Mesenchymal stem cell (in vitro differentiated cells and primary cell): ENCODE results near the gene RCOR1.

Source experiments
- DNase-seq: peaks from one replicate; pipeline ENCODE4 v3.0.0-alpha.2; 2013
- H2AFZ ChIP-seq: one replicate; pipeline ENCODE4 v1.6.1; 2013; ENCODE audit warnings: low read depth, mild to moderate bottlenecking, control low read depth, inconsistent platforms, low read length, moderate library complexity
- H2AK5ac ChIP-seq: 2 replicates; pipeline ENCODE4 v1.6.1; 2013; ENCODE audit warnings: low read length, moderate library complexity, mild to moderate bottlenecking, inconsistent platforms; ENCODE audit not compliant: severe bottlenecking
- H2BK120ac ChIP-seq: one replicate; pipeline ENCODE4 v1.6.1; 2013; ENCODE audit warnings: low read depth, mild to moderate bottlenecking, inconsistent platforms, low read length, moderate library complexity
- H2BK12ac ChIP-seq, 2 experiments: one replicate each; pipeline ENCODE4 v1.6.1; 2013; ENCODE audit warnings: inconsistent platforms in 2 of 2, low read length in 2 of 2, mild to moderate bottlenecking in 2 of 2, moderate library complexity in 2 of 2, control low read depth in 1 of 2
- H2BK15ac ChIP-seq: one replicate; pipeline ENCODE4 v1.6.1; 2013; ENCODE audit warnings: mild to moderate bottlenecking, low read depth, inconsistent platforms; ENCODE audit not compliant: poor library complexity, severe bottlenecking
- H2BK5ac ChIP-seq: 2 replicates; pipeline ENCODE4 v1.6.1; 2013; ENCODE audit warnings: low read depth, mild to moderate bottlenecking, low read length, control low read depth, inconsistent platforms; ENCODE audit not compliant: poor library complexity, severe bottlenecking
- H3K14ac ChIP-seq, 2 experiments: one replicate each; pipeline ENCODE4 v1.6.1; 2013; ENCODE audit warnings: inconsistent platforms in 2 of 2, low read length in 2 of 2, control low read depth in 1 of 2, mild to moderate bottlenecking in 1 of 2, moderate library complexity in 1 of 2
- H3K18ac ChIP-seq, 2 experiments: one replicate each; pipeline ENCODE4 v1.6.1; 2013; ENCODE audit warnings: inconsistent platforms in 2 of 2, low read length in 2 of 2, control low read depth in 1 of 2, low read depth in 1 of 2, mild to moderate bottlenecking in 1 of 2
- H3K23ac ChIP-seq, 2 experiments: one replicate each; pipeline ENCODE4 v1.6.1; 2013; ENCODE audit warnings: inconsistent platforms in 2 of 2, low read length in 2 of 2, mild to moderate bottlenecking in 2 of 2, moderate library complexity in 2 of 2, control low read depth in 1 of 2
- H3K27ac ChIP-seq: 2 replicates; pipeline ENCODE4 v1.5.1; 2013; ENCODE audit warnings: mild to moderate bottlenecking, moderate library complexity, low read length, control low read depth, inconsistent platforms; ENCODE audit not compliant: poor library complexity, severe bottlenecking
- H3K27me3 ChIP-seq, 2 experiments: 2 replicates each; pipeline versions ENCODE4 v1.6.1 to v1.7.0; 2013; ENCODE audit warnings: low read length in 2 of 2, mild to moderate bottlenecking in 2 of 2, moderate library complexity in 2 of 2, control low read depth in 1 of 2, inconsistent platforms in 1 of 2; ENCODE audit not compliant: control insufficient read depth in 1 of 2, insufficient read depth in 1 of 2
- H3K36me3 ChIP-seq, 2 experiments: 2 replicates each; pipeline versions ENCODE4 v1.6.1 to v1.7.0; 2013; ENCODE audit warnings: low read length in 2 of 2, control low read depth in 1 of 2, inconsistent platforms in 1 of 2, low read depth in 1 of 2, mild to moderate bottlenecking in 1 of 2; ENCODE audit not compliant: insufficient read depth in 2 of 2, control insufficient read depth in 1 of 2
- H3K4ac ChIP-seq, 2 experiments: one replicate each; pipeline ENCODE4 v1.6.1; 2013; ENCODE audit warnings: inconsistent platforms in 2 of 2, low read length in 2 of 2, mild to moderate bottlenecking in 2 of 2, moderate library complexity in 2 of 2, control low read depth in 1 of 2, low read depth in 1 of 2
- H3K4me1 ChIP-seq: 2 replicates; pipeline ENCODE4 v1.6.1; 2013; ENCODE audit warnings: low read depth, low read length, control low read depth; ENCODE audit not compliant: control insufficient read depth, insufficient read depth
- H3K4me2 ChIP-seq: 2 replicates; pipeline ENCODE4 v1.6.1; 2013; ENCODE audit warnings: low read length, mild to moderate bottlenecking, inconsistent platforms; ENCODE audit not compliant: poor library complexity, severe bottlenecking
- H3K4me3 ChIP-seq, 2 experiments: 2 replicates each; pipeline versions ENCODE4 v1.5.1 to v1.7.0; 2013; ENCODE audit warnings: low read length in 2 of 2, mild to moderate bottlenecking in 2 of 2, control low read depth in 1 of 2, low read depth in 1 of 2; ENCODE audit not compliant: insufficient read depth in 1 of 2
- H3K79me1 ChIP-seq: replicated peaks from 2 replicates; pipeline ENCODE4 v1.6.1; 2013; ENCODE audit warnings: mild to moderate bottlenecking, control low read depth, low read length, inconsistent platforms; ENCODE audit not compliant: poor library complexity, severe bottlenecking
- H3K9ac ChIP-seq: 2 replicates; pipeline ENCODE4 v1.7.0; 2013; ENCODE audit warnings: mild to moderate bottlenecking, low read length, moderate library complexity
- H3K9me3 ChIP-seq: 2 replicates; pipeline ENCODE4 v1.7.0; 2013; ENCODE audit warnings: mild to moderate bottlenecking, low read length; ENCODE audit not compliant: control insufficient read depth
- H4K8ac ChIP-seq: one replicate; pipeline ENCODE4 v1.6.1; 2013; ENCODE audit warnings: inconsistent platforms, mild to moderate bottlenecking, low read length, moderate library complexity
- H4K91ac ChIP-seq: one replicate; pipeline ENCODE4 v1.6.1; 2013; ENCODE audit warnings: mild to moderate bottlenecking, low read length, inconsistent platforms
- WGBS: methylation state at CpG from one replicate; pipeline ENCODE4 v1.1.7; 2013; ENCODE audit warnings: mixed read lengths; 5-methylcytosine and 5-hydroxymethylcytosine counted together

RCOR1 gene

DNA sequence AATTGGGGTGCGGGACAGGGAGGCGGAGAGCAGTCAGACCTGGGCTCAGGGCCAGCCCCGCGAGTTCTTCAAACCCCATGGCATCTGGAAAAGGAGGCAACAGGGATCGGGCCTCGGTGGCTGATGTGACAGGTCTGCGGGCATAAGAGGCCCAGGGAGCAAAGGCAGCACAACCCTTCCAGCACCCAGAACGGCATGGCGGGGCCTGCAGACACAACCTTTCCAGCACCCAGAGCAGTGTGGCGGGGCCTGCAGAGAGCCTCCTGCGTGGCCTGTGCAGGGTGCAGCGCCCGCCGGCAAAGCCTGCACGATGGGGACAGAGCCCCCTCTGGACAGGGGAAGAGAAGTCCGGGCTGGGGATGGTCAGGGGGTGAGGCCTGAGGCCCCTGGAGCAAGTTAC, 158.6 kb downstream of the RCOR1 start:
- Histone ChIP-seq H3K4me3 (no peak overlapping the region), H3K4ac (no peak overlapping the region), H4K8ac (no peak overlapping the region), H3K9me3 (no peaks in the 10 kb centered on the region), H3K14ac (no peak overlapping the region), H3K79me1 (no peaks in the 10 kb centered on the region), H2BK15ac (no peak overlapping the region), H2AFZ (no peak overlapping the region), H3K27me3 (no peaks in the 10 kb centered on the region), H3K18ac (no peak overlapping the region), H2BK12ac (no peak overlapping the region), H3K23ac (no peak overlapping the region), H2AK5ac (no peak overlapping the region), H2BK5ac (no peak overlapping the region), H3K4me1 (peaks cover 2% of the 10 kb centered on the region), H4K91ac (no peak overlapping the region), H3K4me2 (no peak overlapping the region), H3K9ac (no peak overlapping the region), H3K36me3 (peaks cover 3 to 40% of the 10 kb centered on the region in 2 experiments), H2BK120ac (no peak overlapping the region), H3K27ac (no peak overlapping the region)
- no peak for DNase-seq
- WGBS, result 94% methylated on average over 16 of the region's 16 CpGs

DNA sequence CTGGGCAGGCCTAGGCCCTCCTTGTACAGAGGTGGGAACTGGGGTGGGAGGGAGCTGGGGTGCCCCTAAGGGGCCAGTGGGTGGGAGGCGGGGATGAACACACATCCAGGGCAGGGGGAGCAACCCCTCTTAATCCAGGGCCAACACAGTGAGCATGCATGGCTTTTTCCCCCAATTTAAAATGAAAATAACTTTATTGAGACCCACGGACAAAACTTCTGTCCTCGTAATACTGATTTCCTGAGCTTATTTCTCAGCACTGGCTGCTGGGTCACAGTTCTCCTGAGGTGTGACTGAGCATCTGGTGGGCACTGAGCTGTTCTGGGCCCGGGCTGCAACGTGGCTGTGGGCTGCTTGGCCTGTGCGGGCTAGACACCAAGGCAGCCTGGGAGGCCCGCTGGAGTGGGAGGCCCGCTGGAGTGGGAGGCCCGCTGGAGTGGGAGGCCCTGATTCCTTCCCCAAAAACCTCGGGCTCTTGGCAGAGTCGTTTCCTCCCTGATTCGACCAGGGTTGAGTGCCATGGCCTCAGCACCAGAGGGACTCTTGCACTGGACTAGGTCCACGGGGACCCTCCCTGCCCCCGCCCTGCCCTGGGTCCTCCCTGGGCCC, 159.9 kb downstream of the RCOR1 start:
- 91% methylated on average over 13 of the region's 14 CpGs for WGBS
- H2AFZ ChIP-seq, result no peak overlapping the region

DNA sequence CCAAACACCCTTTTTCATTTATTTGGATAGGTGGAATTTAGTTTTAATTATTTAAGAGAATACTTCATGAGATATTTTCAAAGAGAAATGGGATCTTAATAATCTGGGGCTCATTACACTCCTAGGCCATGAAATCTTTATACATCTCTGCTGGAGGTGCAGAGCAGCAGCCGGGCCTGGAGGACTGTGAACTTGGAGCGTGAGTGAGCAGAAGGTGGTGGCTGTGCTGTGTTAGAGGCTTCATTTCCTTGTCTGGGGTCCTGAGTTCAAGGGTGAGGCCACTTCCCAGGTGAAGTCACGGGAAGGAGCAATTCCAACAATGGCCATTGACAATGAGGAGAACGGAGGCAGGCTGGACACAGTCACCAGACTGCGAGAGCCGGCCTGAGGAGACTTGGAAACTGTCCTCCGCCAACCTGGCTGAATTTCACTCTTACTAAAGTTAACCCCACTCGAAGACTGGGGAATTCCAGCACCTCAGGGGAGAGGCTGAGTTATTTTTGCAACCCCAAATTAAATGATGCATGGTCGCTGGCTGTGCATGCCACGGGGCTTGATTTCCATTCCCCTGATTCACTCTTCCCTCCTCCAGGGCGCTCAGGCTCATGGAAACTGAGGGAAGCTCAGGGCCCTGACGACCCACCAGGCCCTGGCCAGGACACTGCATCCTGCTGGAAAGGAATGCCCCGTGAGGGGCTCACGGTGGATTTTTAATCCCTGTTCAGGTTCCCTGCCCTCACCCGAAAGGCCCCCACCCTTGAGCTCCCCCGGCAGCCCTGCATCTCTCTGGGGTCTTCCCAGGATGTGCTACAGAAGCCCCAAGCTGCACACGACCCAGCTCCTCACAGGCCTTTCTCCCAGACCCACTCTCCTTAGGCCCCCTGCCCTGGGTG, 162.2 kb downstream of the RCOR1 start:
- H3K9me3 ChIP-seq, result no peaks in the 10 kb centered on the region
- WGBS, result 90% methylated on average over 17 of the region's 17 CpGs
- H2AK5ac ChIP-seq, result no peak overlapping the region
- no peak overlapping the region for H2BK5ac ChIP-seq
- no peak overlapping the region for H4K8ac ChIP-seq
- H3K36me3 ChIP-seq, result peaks cover 0 to 18% of the 10 kb centered on the region in 2 experiments
- DNase-seq, result no peak
- no peak overlapping the region for H3K4me2 ChIP-seq
- H2AFZ ChIP-seq, result no peak overlapping the region
- no peak overlapping the region for H2BK120ac ChIP-seq
- H3K79me1 ChIP-seq, result no peaks in the 10 kb centered on the region
- H2BK15ac ChIP-seq, result no peak overlapping the region
- peaks cover 2% of the 10 kb centered on the region for H3K4me1 ChIP-seq
- H3K18ac ChIP-seq, result no peak overlapping the region
- H3K27me3 ChIP-seq, result peaks cover 0 to 5% of the 10 kb centered on the region in 2 experiments
- no peak overlapping the region for H2BK12ac ChIP-seq
- H3K23ac ChIP-seq, result no peak overlapping the region
- no peak overlapping the region for H3K4me3 ChIP-seq
- no peak overlapping the region for H3K4ac ChIP-seq
- no peak overlapping the region for H3K9ac ChIP-seq
- H3K27ac ChIP-seq, result no peak overlapping the region
- H4K91ac ChIP-seq, result no peak overlapping the region
- H3K14ac ChIP-seq, result no peak overlapping the region

More for the DNA sequence above, 159.9 kb downstream of the RCOR1 start:
- Histone ChIP-seq H2BK15ac (no peak overlapping the region), H2BK12ac (no peak overlapping the region), H3K4me1 (peaks cover 2% of the 10 kb centered on the region), H3K4me3 (no peak overlapping the region), H3K9me3 (no peaks in the 10 kb centered on the region), H3K9ac (no peak overlapping the region), H4K91ac (no peak overlapping the region), H2AK5ac (no peak overlapping the region), H3K4me2 (no peak overlapping the region), H3K4ac (no peak overlapping the region), H3K23ac (no peak overlapping the region), H3K79me1 (no peaks in the 10 kb centered on the region), H2BK120ac (no peak overlapping the region), H3K27me3 (no peaks in the 10 kb centered on the region), H3K36me3 (peaks cover 0 to 29% of the 10 kb centered on the region in 2 experiments), H2BK5ac (no peak overlapping the region), H4K8ac (no peak overlapping the region), H3K18ac (no peak overlapping the region), H3K27ac (no peak overlapping the region), H3K14ac (no peak overlapping the region)
- DNase-seq, result no peak

DNA sequence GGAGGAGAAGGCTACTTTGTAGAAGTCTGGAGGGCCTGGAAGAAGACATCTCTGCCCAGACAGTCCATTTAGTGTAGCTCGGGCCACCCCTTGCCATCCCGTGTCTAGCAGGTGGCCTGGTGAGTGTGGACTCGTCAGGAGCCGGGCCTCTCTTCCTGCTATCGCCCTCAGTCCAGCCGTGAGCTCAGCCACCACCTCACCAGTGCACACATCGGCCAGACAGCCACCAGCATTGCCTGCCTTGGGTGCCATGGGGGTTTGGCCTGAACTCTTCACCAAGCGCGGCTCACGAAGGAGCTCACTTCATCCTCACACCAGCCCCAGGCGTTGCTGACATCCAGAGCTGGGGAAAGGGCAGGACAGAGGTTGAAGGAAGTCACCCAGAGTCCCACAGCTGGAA, 165.2 kb downstream of the RCOR1 start:
- 95% methylated on average over 7 of the region's 11 CpGs for WGBS
- no peak overlapping the region for H2AFZ ChIP-seq

More for the DNA sequence above, 165.2 kb downstream of the RCOR1 start:
- no peak overlapping the region for H3K4me2 ChIP-seq
- no peak for DNase-seq
- H2BK12ac ChIP-seq, result no peak overlapping the region
- no peak overlapping the region for H3K23ac ChIP-seq
- no peak overlapping the region for H3K4ac ChIP-seq
- H3K4me3 ChIP-seq, result no peak overlapping the region
- H3K18ac ChIP-seq, result no peak overlapping the region
- no peak overlapping the region for H2BK5ac ChIP-seq
- no peak overlapping the region for H4K91ac ChIP-seq
- no peak overlapping the region for H2BK15ac ChIP-seq
- H3K14ac ChIP-seq, result no peak overlapping the region
- H4K8ac ChIP-seq, result no peak overlapping the region
- peaks cover 12 to 23% of the 10 kb centered on the region in 2 experiments for H3K27me3 ChIP-seq
- H3K27ac ChIP-seq, result no peak overlapping the region
- H2AK5ac ChIP-seq, result no peak overlapping the region
- no peaks in the 10 kb centered on the region for H3K9me3 ChIP-seq
- no peak overlapping the region for H3K9ac ChIP-seq
- peaks cover 0 to 4% of the 10 kb centered on the region in 2 experiments for H3K36me3 ChIP-seq
- H3K4me1 ChIP-seq, result peaks cover 2% of the 10 kb centered on the region
- no peaks in the 10 kb centered on the region for H3K79me1 ChIP-seq
- H2BK120ac ChIP-seq, result no peak overlapping the region
